HG03439 (cell line): ENCODE data around the gene AP1M1.
"Not testable (repeated sequence)": the region's sequence is repeated elsewhere in the genome, so short reads cannot be mapped to it uniquely, and the experiment has no call there.

Source experiments
- ATAC-seq: cut with Tn5 transposase; IDR thresholded peaks from one replicate; pipeline ENCODE4 v1.9.1; 2021; ENCODE audit warnings: mild to moderate bottlenecking, moderate library complexity; ENCODE audit not compliant: unreplicated experiment

Gene AP1M1

DNA sequence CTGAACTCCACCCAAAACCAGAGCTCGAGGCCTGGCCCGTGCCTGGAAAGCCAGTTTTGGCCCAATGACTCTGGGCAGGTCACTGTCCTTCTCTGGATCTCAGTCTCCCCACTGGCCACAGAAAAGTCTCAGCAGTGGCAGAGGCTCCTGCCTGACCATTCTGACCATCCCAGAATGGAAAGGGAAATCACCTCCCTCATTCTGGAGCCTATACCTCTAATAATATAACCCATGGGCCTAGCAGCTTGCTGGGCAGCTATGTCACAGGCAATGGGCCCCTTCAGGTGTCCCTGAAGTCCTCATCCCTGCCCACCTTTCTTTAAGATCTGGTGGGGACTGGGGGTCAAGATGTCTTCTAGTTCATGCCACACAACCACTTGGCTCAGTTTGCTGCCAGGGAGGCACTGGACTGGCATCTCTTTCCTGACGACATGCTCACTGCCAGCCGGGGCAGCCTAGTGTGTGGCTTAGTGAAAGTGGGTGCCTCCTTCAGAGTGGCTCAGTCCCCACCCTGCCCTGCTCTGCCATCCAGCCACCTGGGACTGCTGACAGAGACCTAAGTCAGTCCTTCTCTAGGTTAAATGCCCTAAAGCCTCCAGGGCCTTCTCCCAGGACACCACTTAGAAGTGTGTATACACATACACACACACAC is 62.6 kb downstream of the AP1M1 start:
- ATAC-seq = no peak

DNA sequence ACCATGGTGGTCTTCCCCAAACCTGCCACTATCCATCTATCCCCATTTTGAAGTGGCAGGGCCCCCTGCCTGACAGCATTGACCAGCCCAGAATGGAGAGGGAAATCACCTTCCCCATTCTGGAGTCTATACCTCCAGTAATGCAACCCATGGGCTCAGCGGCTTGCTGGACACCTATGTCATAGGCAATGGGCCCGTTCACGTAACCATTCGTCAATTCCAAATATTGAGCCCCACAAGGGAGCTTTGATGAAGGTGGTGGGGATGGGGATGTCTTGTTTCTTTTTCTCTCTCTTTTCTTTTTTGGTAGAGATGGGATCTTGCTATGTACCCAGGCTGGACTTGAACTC is 63.1 kb downstream of the AP1M1 start:
- no peak for ATAC-seq

DNA sequence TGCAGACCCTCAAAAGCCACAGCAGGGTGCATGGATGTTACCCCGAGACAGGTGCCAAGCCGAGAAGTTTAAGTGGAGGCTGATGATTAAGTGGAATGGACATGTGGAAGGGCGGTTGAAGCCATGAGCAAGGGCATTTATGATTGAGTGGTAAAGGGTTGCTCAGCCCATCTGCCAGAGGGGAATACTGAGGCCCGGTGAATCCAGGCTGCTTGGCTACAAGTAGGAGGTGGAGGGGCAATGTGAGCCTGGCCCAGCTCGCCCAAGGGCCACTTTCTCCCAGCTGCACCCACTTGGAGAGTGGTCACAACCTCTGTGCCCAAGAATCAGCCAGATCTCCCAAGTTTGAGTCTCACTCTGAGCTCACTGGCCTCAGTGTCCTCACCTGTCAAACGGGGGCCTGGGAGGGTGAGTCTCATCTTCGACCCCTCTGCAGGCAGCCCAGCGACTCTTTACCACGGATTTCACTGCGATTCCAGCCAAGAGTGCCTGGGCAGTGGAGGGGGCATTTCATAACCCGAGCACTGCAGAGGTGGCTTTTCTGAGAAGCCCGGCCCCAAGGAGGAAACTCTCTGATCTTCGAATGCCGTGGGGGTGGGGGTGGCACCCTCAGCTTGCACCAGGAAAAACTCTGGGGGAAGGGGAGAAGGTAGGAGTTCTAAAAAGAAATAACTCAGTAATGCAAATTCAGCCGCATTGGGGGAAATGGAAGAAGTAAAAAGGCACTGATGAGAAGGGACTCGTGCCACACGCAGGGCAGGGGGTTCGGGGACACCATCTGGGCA is 64.1 kb downstream of the AP1M1 start:
- no peak for ATAC-seq

DNA sequence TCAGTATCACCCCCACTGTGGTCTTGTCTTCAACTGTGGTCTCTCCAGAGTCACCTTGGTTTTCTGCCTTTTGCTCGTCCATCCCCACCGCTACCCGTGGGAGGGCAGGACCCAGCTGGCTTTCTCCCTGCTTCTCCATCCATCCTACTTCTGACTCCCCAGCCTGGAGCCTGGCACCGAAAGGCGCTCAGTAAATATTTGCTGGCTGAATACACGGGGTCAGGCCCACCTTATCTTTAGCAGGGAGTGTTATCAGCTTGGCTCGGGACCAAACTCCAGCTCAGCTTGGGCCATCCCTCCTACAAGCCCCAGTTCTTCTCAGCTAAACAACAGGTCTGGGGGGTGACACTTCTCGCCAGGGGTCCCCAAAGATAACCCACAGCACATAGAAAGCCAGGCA is 64.9 kb downstream of the AP1M1 start:
- no peak for ATAC-seq

DNA sequence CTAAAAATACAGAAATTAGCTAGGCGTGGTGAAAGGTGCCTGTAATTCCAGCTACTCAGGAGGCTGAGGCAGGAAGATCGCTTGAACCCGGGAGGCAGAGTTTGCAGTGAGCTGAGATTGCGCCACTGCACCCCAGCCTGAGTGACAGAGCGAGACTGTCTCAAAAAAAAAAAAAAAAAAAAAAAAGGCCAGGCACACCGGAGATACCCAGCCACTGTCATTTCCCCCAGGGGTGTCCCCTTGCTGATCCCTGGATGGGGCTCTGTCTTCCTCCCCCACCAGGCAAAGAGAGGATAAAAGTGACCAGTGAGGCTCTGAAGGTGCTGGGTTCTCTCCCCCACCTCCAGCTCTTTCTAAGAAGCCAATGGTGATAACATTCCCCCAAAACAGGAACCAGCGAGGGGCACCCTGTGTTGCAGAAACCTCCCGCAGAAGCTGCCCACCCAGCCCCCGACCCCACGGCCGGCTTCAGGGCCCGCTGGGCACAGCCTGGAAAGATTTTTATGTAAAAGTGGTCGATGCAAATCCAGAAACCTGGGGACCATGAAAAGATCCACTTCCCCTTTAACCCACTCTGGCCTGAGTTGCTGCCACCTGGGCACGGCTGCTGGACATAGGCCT is 65.5 kb downstream of the AP1M1 start:
- ATAC-seq = no peak

DNA sequence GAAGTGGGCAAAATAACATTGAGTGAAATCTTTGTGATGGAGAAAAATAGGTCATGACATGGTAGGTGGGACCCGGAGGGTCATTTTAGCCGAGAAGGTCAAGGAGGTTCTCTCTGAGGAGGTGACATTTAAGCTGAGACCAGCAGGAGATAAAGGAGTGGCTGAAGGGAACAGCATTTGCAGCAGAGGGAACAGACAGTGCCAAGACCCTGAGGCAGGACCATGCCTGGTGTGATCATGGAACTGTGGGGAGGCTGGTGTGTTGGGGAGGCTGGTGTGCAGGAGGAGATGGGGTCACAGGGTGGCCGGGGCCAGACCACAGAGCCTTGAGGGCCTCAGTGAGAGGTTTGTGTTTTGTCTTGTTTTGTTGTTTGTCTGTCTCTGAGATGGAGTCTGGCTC is 67.5 kb downstream of the AP1M1 start:
- ATAC-seq = no peak

DNA sequence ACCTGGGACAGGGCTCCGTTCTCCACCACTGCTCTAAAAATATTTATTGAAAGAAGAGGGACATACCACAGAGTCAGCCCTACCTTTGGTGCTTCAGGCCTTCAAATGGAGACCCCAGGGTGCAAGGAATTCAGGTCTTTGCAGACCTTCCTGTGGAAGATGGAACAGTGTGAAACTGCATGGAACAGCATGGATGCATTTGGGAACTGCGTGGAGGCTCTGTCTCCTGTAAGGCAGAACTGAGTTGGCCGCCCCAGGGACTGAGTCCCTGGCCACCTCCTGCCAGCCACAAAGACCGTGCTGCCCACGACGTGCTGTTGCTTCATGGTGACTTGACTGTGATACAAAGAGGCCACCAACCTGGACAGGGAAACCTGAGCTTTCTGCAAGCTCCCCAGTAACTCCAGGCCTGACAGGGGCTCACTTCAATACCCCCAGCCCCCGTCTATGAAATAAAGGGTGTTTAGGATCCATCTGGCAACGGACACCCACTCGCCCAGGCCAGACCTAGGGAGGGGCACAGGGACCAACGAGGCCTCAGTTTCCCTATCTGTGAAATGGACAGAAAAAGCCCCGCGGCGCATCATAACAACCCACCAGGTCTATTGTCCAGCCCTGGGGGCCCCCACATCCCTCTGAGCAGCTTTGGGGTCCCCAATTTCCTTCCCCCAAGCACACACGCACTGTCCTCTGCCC is 68.3 kb downstream of the AP1M1 start:
- no peak for ATAC-seq

DNA sequence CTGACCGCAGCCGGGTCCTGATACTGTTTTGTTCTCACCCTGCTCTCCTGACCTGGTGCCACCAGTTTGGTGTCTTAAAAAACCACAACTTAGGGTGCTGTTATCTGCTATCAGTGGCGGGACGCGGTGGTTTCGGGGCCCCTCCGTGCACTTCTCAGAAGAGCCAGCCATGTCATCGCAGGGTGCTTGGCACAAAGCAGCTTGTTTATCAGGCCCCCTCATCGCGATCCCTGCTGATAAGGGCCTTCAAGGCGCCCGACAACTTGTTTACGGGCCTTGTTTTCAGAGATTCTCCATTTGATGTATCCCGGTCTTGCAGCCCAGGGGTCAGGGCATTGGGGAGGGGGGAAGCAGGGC is 68.9 kb downstream of the AP1M1 start:
- ATAC-seq = no peak

DNA sequence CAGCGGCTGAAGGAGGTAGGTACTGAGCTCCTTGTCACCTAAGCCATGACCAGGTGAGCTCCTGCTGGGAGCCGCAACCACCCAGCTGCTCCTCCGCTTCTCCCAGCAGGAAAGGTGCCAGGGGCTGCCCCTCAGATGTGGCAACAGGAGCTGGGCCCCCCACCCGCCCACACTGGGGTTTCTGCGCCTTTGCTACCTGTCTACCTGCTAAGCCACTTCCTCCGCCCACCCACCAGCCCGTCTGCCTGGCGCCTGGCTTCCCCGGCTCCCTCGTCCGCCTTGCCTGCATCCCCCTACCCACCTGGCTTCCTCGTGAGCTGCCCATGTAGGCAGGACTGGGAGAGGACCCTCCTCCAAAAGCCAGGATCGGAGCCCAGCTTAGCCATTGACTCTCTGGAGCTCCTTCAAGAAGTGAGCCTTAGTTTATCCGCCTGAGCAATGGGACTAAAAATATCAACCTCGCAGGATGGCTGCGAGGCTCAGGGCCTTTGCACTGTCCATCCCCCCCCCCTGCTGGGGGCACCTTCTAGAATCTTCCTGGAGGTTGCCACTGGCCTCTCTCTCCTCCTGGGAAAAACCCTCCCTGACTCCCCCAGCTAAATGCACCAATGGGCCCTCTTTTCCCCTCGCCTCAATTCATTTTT is 71.1 kb downstream of the AP1M1 start:
- no peak for ATAC-seq

DNA sequence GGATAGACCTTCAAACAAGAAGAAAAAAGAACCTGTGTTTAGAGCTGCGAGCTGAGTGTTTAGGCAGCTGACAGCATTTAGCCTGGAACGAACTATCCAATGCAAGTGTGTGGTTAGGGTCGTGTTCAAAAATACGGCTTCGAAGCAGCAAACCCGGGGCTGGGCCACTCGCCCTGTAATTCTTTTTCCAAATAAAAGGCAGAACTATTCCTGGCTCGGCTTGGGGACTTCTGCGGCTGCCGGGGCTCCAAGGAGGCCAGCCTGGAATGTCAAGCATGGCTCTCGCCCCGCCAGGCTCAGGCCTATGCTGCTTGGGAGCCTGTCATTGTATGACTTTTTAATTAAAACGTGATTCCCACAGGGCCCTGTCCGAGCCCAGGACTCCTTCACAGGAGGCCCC is 75.2 kb downstream of the AP1M1 start:
- ATAC-seq = no peak

DNA sequence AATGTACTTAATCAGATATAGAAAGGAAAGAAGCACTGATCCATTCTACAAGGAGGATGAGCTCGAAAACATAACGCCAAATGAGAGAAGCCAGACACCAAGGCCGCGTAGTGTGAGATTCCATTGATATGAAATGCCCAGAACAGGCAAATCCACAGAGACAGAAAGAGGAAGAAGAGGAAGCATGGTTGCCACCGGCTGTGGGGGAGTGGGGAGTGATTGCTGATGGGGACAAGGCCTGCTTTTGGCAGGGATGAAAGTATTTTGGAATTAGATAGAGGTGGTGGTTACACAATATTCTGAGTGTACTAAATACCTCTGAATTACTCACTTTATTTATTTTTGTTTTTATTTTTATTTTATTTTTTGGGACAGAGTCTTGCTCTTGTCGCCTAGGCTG is 76.7 kb downstream of the AP1M1 start:
- no peak for ATAC-seq

DNA sequence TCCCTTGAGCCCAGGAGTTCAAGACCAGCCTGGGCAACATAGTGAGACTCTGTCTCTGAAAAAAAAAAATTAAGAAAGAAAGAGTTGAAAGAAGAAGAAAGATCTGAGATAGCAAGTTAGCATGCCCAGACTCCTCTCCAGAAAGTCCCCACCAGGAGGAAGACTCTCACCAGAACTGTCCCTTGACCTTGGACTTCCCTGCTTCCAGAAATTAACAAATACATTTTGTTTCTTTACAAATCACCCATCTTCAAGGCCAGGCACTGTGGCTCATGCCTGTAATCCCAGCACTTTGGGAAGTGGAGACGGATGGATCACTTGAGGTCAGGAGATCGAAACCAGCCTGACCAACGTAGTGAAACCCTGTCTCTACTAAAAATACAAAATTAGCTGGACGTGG is 82.6 kb downstream of the AP1M1 start:
- no peak for ATAC-seq

DNA sequence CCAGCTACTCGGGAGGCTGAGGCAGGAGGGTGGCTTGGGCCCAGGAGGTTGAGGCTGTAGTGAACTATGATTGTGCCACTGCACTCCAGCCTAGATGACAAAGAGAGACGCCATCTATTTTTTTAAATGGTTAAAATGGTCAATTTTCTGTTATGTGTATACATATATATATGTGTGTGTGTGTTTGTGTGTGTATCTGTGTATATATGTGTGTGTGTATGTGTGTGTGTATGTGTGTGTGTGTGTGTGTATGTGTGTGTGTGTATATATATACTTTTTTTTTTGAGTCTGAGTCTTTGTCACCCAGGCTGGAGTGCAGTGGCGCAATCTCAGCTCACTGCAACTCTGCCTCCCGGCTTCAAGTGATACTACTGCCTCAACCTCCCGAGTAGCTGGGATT is 84.0 kb downstream of the AP1M1 start:
- no peak for ATAC-seq

DNA sequence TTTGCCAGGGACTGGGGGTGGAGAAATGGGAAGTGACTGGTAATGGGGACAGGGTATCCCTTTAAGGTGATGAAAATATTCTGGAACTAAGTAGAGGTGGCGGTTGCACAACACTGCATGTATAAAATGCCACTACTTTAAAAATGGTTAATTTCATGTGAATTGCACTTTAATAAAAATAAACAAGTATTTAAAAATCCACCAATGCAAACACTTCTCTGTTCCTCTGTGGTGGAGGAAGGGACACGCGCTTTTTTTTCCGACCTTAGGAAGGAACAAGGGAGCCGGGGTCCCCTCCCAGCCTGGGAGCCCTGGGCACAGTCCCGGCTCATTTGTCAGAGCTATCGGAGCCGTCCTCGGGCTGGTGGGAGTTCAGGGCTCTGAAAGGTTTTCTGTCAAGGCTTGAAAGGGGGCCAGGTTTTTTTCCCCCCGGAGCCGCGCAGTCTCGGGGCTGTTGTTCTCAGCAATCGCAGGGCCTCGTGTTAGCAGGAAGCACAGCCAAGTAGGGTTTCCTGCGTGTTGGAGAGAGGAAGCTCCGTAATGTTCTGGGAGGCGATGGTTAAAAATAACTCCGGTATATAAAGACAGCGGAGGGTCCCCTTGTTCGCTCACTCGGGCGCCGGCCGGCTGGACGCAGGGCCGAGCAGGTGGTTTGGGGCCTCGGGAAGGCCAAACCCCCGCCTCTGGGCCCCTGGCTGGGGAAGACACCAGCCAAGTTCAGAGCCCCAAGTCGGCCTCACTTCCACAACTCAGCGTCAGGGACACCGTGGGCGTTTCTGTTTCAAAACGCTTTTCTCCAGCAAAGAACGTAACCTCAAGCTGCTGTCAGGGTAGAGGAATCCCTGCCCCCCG is 85.7 kb downstream of the AP1M1 start:
- no peak for ATAC-seq

DNA sequence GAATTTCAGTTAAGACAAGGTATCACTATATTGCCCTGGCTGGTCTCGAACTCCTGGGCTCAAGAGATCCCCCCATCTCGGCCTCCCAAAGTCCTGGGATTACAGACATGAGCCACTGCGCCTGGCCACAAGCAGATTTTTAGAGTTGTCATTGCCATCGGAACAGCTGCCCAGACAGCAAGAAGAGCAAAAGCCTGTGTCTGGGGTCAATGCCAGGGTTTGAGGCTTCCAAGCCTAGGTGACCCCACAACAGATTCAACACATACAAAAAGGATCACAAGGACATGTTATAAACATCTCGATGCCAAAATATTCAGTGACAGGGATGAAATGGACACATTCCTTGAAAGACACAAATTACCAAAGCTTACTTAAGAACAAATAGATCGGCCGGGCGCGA is 86.8 kb downstream of the AP1M1 start:
- ATAC-seq = no peak

DNA sequence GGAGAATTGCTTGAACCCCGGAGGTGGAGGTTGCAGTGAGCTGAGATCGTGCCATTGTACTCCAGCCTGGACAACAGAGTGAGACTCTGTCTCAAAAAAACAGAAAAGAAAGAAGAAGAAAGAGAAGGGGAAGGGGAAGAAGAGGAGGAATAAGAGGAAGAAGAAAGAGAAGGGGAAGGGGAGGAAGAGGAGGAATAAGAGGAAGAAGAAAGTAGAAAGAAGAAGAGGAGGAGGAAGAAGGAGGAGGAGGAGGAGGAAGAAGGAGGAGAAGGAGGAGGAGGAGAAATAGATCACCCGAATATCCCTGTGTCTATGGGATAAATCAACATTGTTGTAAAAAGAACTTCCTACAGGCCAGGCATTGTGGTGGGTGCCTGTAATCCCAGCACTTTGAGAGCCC is 87.4 kb downstream of the AP1M1 start:
- ATAC-seq = not testable (repeated sequence)

DNA sequence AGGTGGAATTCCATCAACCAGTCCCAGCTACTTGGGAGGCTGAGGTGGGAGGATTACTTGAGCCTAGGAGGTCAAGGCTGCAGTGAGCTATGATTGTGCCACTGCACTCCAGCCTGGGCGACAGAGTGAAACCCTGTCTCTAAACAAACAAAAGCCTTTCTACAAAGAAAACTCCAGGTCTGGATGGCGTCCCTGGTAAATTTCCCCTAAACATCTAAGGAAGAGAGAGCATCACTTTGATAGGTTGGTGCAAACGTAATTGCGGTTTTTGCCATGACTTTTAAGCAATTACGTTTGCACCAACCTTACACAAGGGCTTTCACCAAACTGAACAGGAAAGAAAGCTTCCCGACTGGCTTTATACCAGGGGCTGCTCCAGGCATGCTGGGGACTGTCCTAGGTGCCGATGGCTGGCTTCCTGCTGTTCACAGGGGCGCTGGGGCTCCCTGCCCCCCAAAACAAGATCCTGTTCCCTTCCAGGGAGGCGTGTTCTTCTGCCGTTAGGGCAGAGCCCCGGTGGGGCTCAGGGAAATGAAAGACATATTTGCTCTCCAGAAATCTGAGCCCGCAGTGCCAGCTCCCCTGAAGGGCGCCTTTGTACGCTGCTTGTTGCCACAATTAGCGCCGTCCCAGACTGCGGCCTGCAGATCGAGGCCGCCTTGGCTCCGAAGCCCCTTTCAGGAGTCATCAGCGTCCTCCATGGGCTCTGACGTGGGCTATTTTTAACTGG is 88.2 kb downstream of the AP1M1 start:
- no peak for ATAC-seq

DNA sequence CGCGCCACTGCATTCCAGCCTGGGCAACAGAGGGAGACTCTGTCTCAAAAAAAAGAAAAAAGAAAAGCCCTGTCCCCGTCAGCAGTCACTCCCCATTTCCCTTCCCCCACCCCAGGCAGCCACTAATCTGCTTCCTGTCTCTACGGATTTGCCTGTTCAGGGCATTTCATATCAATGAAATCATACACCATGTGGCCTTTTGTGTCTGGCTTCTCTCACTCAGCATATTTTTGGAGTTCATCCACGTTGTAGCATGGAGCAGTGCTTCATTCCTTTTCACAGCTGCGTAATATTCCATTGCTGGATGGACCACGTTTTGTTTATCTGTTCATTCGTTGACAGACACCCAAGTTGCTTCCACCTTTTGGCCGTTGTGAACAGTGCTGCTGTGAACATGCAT is 90.8 kb downstream of the AP1M1 start:
- ATAC-seq = no peak

DNA sequence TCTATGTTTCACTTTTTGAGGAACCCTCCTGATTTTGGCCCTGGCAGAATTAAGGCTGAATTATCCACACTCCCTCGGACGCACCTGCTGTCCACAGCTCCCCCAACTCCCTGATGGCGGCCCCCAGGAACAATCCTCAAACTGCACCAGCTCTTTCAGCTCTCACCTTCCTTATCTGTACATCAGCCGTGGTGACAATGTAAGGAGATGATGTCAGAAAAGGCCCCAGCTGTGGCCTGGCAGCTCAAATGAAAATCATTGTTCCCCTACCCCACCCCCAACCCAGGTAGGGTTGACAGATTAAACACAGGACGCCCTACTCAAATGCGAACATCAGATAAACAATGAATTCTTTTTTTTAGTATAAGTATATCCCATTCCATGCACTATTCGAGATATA is 91.9 kb downstream of the AP1M1 start:
- no peak for ATAC-seq

DNA sequence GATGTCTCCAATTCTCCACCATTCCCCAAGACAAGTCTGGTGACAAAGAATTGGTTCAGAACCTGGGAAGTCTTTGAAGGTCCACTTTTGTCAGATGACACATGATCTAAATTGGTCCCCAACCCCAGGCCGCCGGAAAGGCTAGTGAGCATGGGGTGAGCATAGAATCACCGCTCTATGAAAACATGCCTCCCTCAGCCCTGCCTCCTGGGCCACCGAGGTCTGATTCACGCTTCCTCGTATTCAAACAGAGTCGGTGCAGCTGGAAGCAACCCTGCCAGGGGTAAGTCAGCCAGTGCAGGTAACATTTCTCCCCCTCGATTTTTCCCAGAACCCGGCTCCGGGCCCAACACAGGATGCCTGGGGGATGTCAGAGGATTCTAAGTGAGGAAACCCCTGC is 93.0 kb downstream of the AP1M1 start:
- ATAC-seq = no peak
